Measurements from ENCODE around the gene ABCA1. TPM values are rescaled to one million over a fixed set of nuclear protein-coding genes. Genes with fewer than 3 reads are reported as not detected.

The ABCA1 gene
- total and polyA plus RNA-seq, 2 of the 13 experiments (the other 11 are each of a cell fraction or from before 2014, with no cell fraction given), result 26.8 to 63.8 TPM

GRCh38 chr9:104968025-104968982 lies 40.3 kb upstream of the ABCA1 start (continued):
- peak; percentile 41; the same call in 1 of the 2 replicates for TF ChIP-seq MIER3 (CRISPR knock-in tag; IDR thresholded peaks at IDR 0.05; ENCODE audit: borderline replicate concordance)
- TF ChIP-seq IRX3 (CRISPR knock-in tag; IDR thresholded peaks at IDR 0.05; ENCODE audit: borderline replicate concordance, low read depth), result no peak
- TF ChIP-seq ZBTB43 (CRISPR knock-in tag; conservative IDR thresholded peaks at IDR 0.05), result no peak
- no peak for TF ChIP-seq SMARCC2 (IDR thresholded peaks at IDR 0.05)
- TF ChIP-seq, protein P1, sequence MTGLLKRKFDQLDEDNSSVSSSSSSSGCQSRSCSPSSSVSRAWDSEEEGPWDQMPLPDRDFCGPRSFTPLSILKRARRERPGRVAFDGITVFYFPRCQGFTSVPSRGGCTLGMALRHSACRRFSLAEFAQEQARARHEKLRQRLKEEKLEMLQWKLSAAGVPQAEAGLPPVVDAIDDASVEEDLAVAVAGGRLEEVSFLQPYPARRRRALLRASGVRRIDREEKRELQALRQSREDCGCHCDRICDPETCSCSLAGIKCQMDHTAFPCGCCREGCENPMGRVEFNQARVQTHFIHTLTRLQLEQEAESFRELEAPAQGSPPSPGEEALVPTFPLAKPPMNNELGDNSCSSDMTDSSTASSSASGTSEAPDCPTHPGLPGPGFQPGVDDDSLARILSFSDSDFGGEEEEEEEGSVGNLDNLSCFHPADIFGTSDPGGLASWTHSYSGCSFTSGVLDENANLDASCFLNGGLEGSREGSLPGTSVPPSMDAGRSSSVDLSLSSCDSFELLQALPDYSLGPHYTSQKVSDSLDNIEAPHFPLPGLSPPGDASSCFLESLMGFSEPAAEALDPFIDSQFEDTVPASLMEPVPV (CRISPR knock-in tag; IDR thresholded peaks at IDR 0.05), result no peak
- TF ChIP-seq FOXK1 (CRISPR knock-in tag; IDR thresholded peaks at IDR 0.05; ENCODE audit: borderline replicate concordance, low read depth), result peak; percentile 70
- no peak for TF ChIP-seq SRSF4 (IDR thresholded peaks at IDR 0.05; ENCODE audit: low read depth, low read length, poor library complexity, severe bottlenecking)
- no peak for TF ChIP-seq SCMH1 (CRISPR knock-in tag; IDR thresholded peaks at IDR 0.05; ENCODE audit: borderline replicate concordance)
- TF ChIP-seq HNRNPLL (IDR thresholded peaks at IDR 0.05; ENCODE audit: low read depth, low read length, poor library complexity, severe bottlenecking), result peak; percentile 31
- TF ChIP-seq IRF9 (CRISPR knock-in tag; IDR thresholded peaks at IDR 0.05; ENCODE audit: borderline replicate concordance), result 0 out of 2 replicates have a peak, but pooled peaks have one; percentile 44
- no peak; the same call in 1 of the 2 replicates for TF ChIP-seq ZNF331 (CRISPR knock-in tag; IDR thresholded peaks at IDR 0.05)
- no peak for TF ChIP-seq ARHGAP35 (CRISPR knock-in tag; IDR thresholded peaks at IDR 0.05; ENCODE audit: borderline replicate concordance)
- TF ChIP-seq, protein P2, sequence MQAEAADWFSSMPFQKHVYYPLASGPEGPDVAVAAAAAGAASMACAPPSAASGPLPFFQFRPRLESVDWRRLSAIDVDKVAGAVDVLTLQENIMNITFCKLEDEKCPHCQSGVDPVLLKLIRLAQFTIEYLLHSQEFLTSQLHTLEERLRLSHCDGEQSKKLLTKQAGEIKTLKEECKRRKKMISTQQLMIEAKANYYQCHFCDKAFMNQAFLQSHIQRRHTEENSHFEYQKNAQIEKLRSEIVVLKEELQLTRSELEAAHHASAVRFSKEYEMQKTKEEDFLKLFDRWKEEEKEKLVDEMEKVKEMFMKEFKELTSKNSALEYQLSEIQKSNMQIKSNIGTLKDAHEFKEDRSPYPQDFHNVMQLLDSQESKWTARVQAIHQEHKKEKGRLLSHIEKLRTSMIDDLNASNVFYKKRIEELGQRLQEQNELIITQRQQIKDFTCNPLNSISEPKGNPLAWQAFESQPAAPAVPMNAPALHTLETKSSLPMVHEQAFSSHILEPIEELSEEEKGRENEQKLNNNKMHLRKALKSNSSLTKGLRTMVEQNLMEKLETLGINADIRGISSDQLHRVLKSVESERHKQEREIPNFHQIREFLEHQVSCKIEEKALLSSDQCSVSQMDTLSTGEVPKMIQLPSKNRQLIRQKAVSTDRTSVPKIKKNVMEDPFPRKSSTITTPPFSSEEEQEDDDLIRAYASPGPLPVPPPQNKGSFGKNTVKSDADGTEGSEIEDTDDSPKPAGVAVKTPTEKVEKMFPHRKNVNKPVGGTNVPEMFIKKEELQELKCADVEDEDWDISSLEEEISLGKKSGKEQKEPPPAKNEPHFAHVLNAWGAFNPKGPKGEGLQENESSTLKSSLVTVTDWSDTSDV (CRISPR knock-in tag; IDR thresholded peaks at IDR 0.05), result no peak
- peak; percentile 70; the same call in 1 of the 2 replicates for TF ChIP-seq TBX2 (CRISPR knock-in tag; IDR thresholded peaks at IDR 0.05; ENCODE audit: borderline replicate concordance)
- TF ChIP-seq ZNF3 (CRISPR knock-in tag; IDR thresholded peaks at IDR 0.05), result no peak
- TF ChIP-seq RBM22 (optimal IDR thresholded peaks at IDR 0.05; ENCODE audit: low read length), result no peak
- TF ChIP-seq IRF2 (CRISPR knock-in tag; IDR thresholded peaks at IDR 0.05), result peak; percentile 70
- no peak for TF ChIP-seq ZNF329 (CRISPR knock-in tag; IDR thresholded peaks at IDR 0.05; ENCODE audit: low read depth)
- TF ChIP-seq ZNF576 (CRISPR knock-in tag; IDR thresholded peaks at IDR 0.05), result no peak
- TF ChIP-seq SMAD1 (CRISPR knock-in tag; IDR thresholded peaks at IDR 0.05; ENCODE audit: borderline replicate concordance, low read depth), result peak; percentile 58; the same call in 1 of the 2 replicates
- no peak for TF ChIP-seq ZNF703 (CRISPR knock-in tag; IDR thresholded peaks at IDR 0.05; ENCODE audit: borderline replicate concordance)
